Tongue (tissue), 2 donors: ENCODE data around the gene RANBP1. TPM values are rescaled to one million over a fixed set of nuclear protein-coding genes. Genes with fewer than 3 reads are reported as not detected.
"Not testable (repeated sequence)": the region's sequence is repeated elsewhere in the genome, so short reads cannot be mapped to it uniquely, and the experiment has no call there.

Source experiments
- DNase-seq: peaks from one replicate; pipeline ENCODE4 v3.0.0-alpha.2; 2015
- total RNA-seq: library from RNA; depleted of rRNA; stranded (reverse); fragments of >200 nt; gene quantifications from one replicate; pipeline ENCODE4 v1.2.3, GENCODE V29; 2014

Gene RANBP1
- total RNA-seq, 1 donor from 2014 or later: 196 TPM

- no peak for DNase-seq
Observed at GRCh38 chr22:20153945-20154344, 38.0 kb downstream of the RANBP1 start.

GRCh38 chr22:20154602-20155187 lies 38.8 kb downstream of the RANBP1 start:
- DNase-seq: no peak

DNA sequence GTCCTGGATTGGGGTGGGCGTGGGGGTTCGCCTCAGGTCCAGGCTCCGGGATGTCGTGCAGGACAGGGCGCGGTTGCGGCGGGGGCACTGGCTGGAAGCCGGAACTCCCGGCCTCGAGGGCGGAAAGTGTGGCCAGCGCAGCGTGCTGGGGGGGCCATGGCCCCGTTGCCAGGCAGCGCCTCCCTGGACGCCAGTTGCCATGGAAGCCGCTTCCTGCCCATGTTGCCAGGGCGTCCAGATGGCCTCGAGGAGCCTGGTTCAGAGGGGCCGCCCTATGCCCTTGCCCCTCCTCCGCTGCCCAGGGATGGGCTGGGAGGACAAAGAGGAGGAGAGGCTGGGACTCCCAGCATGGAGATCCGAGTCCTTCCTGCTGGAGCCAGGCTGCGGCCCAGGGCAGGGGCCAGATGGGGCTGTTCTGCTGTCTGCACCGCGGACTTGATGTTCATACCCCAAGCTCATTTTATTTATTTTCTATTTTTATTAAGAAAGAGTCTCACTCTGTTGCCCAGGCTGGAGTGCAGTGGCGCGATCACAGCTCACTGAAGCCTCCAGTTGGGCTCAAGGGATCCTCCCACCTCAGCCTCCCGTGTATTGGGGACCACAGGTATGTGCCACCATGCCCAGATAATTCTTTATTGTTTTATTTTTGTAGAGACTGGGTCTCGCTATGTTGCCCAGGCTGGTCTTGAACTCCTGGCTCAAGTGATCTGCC lies 39.6 kb downstream of the RANBP1 start:
- peak; percentile 54 for DNase-seq

- DNase-seq: no peak
Observed at GRCh38 chr22:20156042-20156389, 40.1 kb downstream of the RANBP1 start.

DNA sequence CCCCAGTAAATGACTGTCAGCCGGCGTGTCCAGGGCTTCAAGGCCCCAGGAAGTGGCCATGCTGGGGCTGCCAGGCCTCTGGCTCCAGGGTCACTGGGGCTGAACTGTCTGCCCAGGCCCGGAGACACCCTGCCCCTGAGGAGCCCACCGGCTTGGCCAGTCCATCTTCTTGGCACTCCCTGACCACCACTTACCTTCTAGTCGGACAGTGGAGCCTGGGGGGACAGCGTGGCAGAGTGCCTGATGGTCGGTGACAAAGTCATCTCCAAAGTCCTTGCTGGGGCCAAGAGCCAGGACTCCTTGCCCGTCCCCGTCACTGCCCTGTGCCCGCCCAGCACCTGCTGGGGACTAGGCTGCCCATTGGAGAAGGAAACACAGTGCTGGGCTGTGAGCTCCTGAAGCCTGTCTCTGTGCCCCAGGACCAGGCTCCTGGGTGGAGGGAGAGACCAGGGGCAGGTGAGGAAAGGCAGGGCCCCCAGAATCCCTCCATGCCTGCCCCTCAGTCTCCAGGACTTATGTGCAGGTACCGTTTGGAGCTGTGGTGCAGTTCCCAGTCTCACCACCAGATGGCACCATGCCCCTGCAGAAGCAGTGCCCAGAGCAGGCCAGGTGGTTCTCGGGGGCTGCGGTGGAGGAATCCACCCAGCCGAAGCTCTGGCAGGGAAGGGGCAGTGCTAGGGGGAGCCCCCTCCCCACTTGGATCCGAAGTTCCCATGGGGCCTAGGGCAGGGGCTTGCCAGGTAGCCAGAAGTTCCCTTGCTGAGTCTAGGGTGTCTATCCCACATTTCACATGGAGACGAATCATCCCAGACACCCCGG lies 40.9 kb downstream of the RANBP1 start:
- peak; percentile 92 for DNase-seq

DNA sequence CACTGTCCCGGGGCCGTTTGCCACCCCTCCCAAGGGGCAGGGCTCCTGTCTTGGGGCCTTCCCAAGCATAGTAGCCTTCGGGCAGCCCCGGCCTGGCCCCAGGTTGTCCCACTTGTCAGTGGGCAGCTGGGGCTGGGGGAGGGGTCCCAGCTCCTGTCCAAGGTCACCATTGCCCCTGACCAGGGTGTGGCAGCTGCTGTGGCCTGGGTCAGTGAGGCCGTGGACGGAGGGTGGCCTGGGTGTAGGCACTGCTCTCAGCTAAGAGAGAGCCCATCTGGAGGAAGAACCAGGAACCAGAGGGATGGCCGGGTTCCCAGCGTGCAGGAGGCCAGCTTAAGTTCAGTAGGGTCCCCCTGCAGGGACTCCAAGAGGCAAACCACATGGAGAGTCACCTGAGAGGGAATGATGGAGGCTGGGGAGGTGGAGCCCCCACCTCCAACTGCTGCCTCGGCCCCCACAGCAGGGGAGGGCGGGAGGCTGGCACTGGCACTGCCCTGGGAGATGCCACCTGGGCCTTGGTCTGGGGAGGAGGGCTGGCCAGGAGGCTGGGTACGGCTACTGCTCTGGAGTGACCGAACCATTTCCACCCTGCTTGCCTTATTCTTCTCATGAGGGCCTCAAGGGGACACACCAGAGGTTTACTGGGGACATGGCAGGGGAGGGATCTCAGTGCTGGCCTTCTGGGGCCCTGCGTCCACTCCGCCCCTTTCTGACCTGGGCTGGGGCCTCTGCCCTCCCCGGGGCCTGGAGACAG lies 41.7 kb downstream of the RANBP1 start:
- no peak for DNase-seq

- DNase-seq: no peak
Observed at GRCh38 chr22:20158391-20159036, 42.6 kb downstream of the RANBP1 start.

DNA sequence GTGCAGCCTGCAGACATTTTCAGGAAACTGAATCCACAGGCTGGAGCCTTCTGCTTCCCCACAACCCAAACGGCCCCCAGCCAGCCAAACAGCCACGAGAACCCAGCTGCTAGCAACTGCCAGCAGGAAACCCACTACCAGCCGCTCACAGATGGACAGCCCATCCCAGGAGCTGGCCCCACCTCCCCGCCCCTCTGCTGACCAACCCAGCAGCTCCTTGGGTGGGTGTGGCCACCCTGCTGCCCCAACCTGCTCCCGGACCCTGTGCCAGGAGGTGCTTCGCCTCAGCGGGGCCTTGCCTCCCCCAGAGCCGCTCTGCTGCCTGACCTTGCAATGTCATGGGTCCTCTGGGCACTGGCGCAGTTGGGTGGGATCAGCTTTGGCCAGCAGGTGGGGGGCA lies 43.2 kb downstream of the RANBP1 start:
- peak; percentile 83 for DNase-seq

- DNase-seq: not testable (repeated sequence)
Observed at GRCh38 chr22:20159531-20159930, 43.6 kb downstream of the RANBP1 start.

- DNase-seq: no peak
Observed at GRCh38 chr22:20160041-20160440, 44.1 kb downstream of the RANBP1 start.

- DNase-seq: no peak
Observed at GRCh38 chr22:20164863-20165262, 49.0 kb downstream of the RANBP1 start.

GRCh38 chr22:20165421-20165820 lies 49.5 kb downstream of the RANBP1 start:
- no peak for DNase-seq

DNA sequence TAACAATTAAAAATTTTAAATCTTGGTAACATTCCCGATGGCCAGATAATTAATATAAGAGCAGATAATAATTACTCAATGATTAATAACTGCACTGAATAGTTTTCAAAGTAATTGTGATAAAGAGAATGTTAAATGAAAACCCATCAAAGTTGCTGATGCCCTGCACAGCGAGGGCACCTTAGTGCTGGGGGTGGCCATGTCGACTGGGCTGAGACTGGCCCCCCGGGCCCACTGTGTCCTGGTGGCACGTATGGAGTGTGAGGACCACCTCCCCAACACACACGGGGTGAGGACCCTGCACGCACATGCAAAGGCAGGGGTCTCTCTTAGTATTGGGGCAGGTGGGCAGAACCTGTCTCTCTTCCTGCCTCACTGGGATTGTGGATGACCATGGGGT lies 50.0 kb downstream of the RANBP1 start:
- no peak for DNase-seq

DNA sequence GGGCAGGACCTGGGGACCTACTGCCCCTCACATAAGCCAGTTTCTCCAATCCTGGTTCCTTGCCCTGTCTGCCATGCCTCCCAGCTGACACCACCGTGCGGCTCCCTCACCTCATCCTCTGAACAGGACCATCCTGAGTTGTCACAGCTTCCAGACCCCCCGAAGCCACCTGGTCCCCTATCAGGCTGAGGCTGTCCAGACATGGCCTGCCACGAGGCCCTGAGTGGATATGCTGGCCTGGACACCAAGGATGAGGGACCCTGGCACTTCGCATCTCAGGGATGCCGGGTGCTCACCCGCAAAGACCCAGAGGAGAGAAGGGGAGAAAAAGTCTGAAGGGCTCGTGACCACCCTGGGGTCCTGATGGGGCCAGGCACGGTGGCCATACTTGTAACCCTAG lies 50.8 kb downstream of the RANBP1 start:
- DNase-seq: no peak

- DNase-seq: no peak
Observed at GRCh38 chr22:20167643-20168322, 51.9 kb downstream of the RANBP1 start.

DNA sequence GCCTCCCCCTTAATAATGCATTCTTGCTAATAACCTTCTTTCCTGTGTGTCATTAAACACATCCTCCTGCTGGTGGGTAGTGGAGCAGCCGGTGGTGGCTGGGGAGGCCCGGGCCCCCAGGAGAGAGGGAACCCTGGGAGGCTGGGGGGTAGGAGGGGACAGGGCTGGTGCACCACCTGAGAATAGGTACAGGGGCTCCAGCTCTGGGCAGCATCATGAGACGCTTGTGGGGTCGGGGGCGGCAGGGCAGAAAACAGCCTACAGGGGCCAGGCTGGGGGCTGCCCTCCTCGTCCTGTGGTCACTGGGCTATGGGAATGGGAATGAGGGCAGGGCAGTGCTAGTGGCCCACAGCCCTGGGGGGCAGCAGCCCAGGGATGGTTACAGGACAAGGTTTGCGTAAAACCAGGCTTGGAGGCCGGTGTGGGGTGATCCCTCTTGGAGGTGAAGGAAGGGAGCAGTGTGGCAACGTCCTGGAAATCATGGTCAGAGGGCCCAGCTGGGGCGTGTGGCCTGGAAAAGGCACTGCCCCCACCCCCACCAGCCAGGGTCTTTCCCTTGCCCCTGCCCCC lies 53.4 kb downstream of the RANBP1 start:
- no peak for DNase-seq

DNA sequence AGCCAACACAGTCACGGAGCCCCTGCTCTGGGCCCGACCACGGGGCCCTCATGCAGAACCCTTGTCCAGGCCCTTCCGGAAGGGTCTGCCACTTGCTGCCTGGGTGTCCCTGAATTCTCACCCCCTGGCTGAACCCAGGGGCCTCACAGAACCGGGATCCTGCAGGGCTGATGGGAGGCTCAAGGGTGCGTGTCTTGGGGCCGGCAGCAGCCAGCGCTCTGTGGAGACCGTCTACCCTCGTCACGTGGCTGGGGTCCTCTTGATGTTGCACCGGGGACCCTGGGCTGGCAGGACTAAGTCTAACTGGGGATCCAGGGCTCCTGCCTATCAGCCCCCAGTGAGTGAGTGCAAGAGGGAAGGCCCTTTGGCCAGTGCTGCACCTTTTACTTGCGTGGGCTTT lies 54.3 kb downstream of the RANBP1 start:
- DNase-seq: no peak

GRCh38 chr22:20171288-20172140 lies 55.6 kb downstream of the RANBP1 start:
- no peak for DNase-seq

GRCh38 chr22:20172141-20172613 lies 56.3 kb downstream of the RANBP1 start:
- no peak for DNase-seq

GRCh38 chr22:20173246-20173645 lies 57.3 kb downstream of the RANBP1 start:
- no peak for DNase-seq
